Uterus (tissue), 2 donors: ENCODE data around the gene DNM3.

Experiments used
- CTCF ChIP-seq, 4 experiments: fragments of 200-600 bp in 2 of 4; fragments of 450-650 bp in 2 of 4; sonication (generic) in 2 of 4; IDR thresholded peaks; one replicate each; pipeline ENCODE4 v1.5.1; 2016 to 2019; ENCODE audit warnings: antibody characterized with exemption in 4 of 4, mild to moderate bottlenecking in 2 of 4, moderate library complexity in 1 of 4
- POLR2A ChIP-seq, 2 donors: fragments of 450-650 bp; IDR thresholded peaks; one replicate each; pipeline ENCODE4 v1.6.1; 2016; ENCODE audit warnings: antibody characterized with exemption in 2 of 2, mild to moderate bottlenecking in 1 of 2, moderate library complexity in 1 of 2

- TF ChIP-seq CTCF (IDR thresholded peaks at IDR 0.05) (no peak), POLR2A (IDR thresholded peaks at IDR 0.05) (no peak)
These were observed 327.2 kb downstream of the DNM3 start for GRCh38 chr1:172168597-172168872.
